Ovary (tissue), 9 donors: ENCODE measurements around the gene INTS2. TPM values are rescaled to one million over a fixed set of nuclear protein-coding genes. Genes with fewer than 3 reads are reported as not detected.
A peak's percentile ranks its signal among the peaks of the same experiment; 100 is the strongest.

Source experiments
- DNase-seq, 5 donors: peaks; one replicate each; pipeline ENCODE4 v3.0.0-alpha.2; 2019 to 2020
- H3K27ac ChIP-seq, 2 donors: fragments of 200-600 bp; one replicate each; pipeline versions ENCODE4 v1.5.1 to v1.8.0; 2019 to 2022
- H3K27me3 ChIP-seq: fragments of 200-600 bp; one replicate; pipeline ENCODE4 v1.8.0; 2022
- H3K36me3 ChIP-seq: fragments of 200-600 bp; sonication (generic); one replicate; pipeline ENCODE4 v1.5.1; 2019
- H3K4me1 ChIP-seq: one replicate; pipeline ENCODE4 v1.8.1; 2013; ENCODE audit warnings: mild to moderate bottlenecking, moderate library complexity; ENCODE audit not compliant: insufficient read depth
- H3K4me3 ChIP-seq: fragments of 200-600 bp; sonication (generic); one replicate; pipeline ENCODE4 v1.5.1; 2017
- H3K9me3 ChIP-seq, 2 donors: fragments of 200-600 bp in 1 of 2; sonication (generic) in 1 of 2; one replicate each; pipeline versions ENCODE4 v1.5.1 to v1.8.1; 2013 to 2019; ENCODE audit warnings: mild to moderate bottlenecking in 1 of 2, moderate library complexity in 1 of 2
- CTCF ChIP-seq, 3 donors: fragments of 450-650 bp in 2 of 3; fragments of 200-600 bp in 1 of 3; IDR thresholded peaks; one replicate each; pipeline versions ENCODE4 v1.5.1 to v1.8.0; 2016 to 2022; ENCODE audit warnings: antibody characterized with exemption in 3 of 3, mild to moderate bottlenecking in 1 of 3
- EP300 ChIP-seq: sonication (generic); formaldehyde crosslinking; IDR thresholded peaks from one replicate; pipeline ENCODE4 v1.6.1; 2017; ENCODE audit warnings: antibody characterized with exemption
- POLR2A ChIP-seq: fragments of 450-650 bp; IDR thresholded peaks from one replicate; pipeline ENCODE4 v1.6.1; 2017; ENCODE audit warnings: antibody characterized with exemption, mild to moderate bottlenecking, moderate library complexity
- WGBS, 3 donors: extraction: QIAGEN DNeasy Blood & Tissue Kit in 1 of 3; methylation state at CpG; one replicate each; pipeline versions ENCODE4 v1.1.5 to v1.1.7; 2013 to 2017; 5-methylcytosine and 5-hydroxymethylcytosine counted together
- intact Hi-C, 4 donors: fragments of 100-400 bp; cut with DNase I; formaldehyde crosslinking; loops; one replicate each; pipeline versions ENCODE4 v1.11.0 to v1.15.1; 2022 to 2023
- polyA plus RNA-seq, 2 donors: library from polyadenylated mRNA; stranded (reverse); fragments of 200-250 nt in 1 of 2; fragments of 350-450 nt in 1 of 2; fragmentation: Illumina TruSeq in 1 of 2; extraction: RNeasy Lipid Tissue Mini Kit (QIAGEN cat#74804) in 1 of 2; gene quantifications; one replicate each; pipeline ENCODE4 v1.2.3, GENCODE V29; 2013 to 2014
- total RNA-seq, 7 donors: library from RNA; depleted of rRNA in 2 of 7; stranded (reverse); fragments of >200 nt in 2 of 7; fragmentation: NEBNext Ultra II Directional in 3 of 7; extraction: Animal tissue kit (Norgen Biotek cat#: 25700) in 3 of 7; gene quantifications; one replicate each; pipeline versions ENCODE4 v1.1.0 to v1.2.4, GENCODE V29; 2016 to 2023
- donor health status: DM: no; HTN: no; CAD: no; lungs with moderate emphysema.
- donor health status: DM: no; HTN: no; CAD: no.
- donor health status: Bipolar disorder and iron deficiency.
- donor health status: DM: yes; HTN: yes; CAD: no.
- donor health status: DM: no; HTN: no; CAD: no.
- donor health status: DM: yes; HTN: yes; CAD: no.

INTS2 gene
- total and polyA plus RNA-seq, 9 donors: 2.3 to 11.0 (median 9.1) TPM

GRCh38 chr17:61869138-61869537 is 58.6 kb downstream of the INTS2 start:
- Histone ChIP-seq H3K27me3 (no peaks in the 10 kb centered on the region), H3K9me3 (no peaks in the 10 kb centered on the region), H3K4me3 (no peak overlapping the region), H3K27ac (no peak overlapping the region), H3K4me1 (no peaks in the 10 kb centered on the region), H3K36me3 (no peaks in the 10 kb centered on the region)
- 89 to 94% (median 91%) methylated on average over 3 of the region's 3 CpGs for WGBS, 3 donors
- TF ChIP-seq CTCF (IDR thresholded peaks at IDR 0.05) (no peak), EP300 (no peak), POLR2A (no peak)
- intact Hi-C loops: no loop called here
- no peak for DNase-seq

- Histone ChIP-seq H3K4me1 (no peaks in the 10 kb centered on the region), H3K9me3 (no peaks in the 10 kb centered on the region), H3K27ac (no peak overlapping the region), H3K36me3 (no peaks in the 10 kb centered on the region), H3K27me3 (no peaks in the 10 kb centered on the region), H3K4me3 (no peak overlapping the region)
- TF ChIP-seq EP300 (no peak), POLR2A (no peak), CTCF (IDR thresholded peaks at IDR 0.05) (no peak)
- DNase-seq: no peak
- WGBS, 3 donors: 76 to 89% (median 83%) methylated on average over 2 of the region's 2 CpGs
- intact Hi-C loops: no loop called here
Measured at GRCh38 chr17:61868074-61868473, 59.7 kb downstream of the INTS2 start.

GRCh38 chr17:61867033-61867432 is 60.7 kb downstream of the INTS2 start:
- no peak for TF ChIP-seq EP300
- no peak for TF ChIP-seq CTCF (IDR thresholded peaks at IDR 0.05)
- TF ChIP-seq POLR2A: no peak
- Histone ChIP-seq H3K36me3 (no peaks in the 10 kb centered on the region), H3K4me1 (peaks cover 2% of the 10 kb centered on the region), H3K9me3 (no peaks in the 10 kb centered on the region), H3K27me3 (no peaks in the 10 kb centered on the region), H3K27ac (no peak overlapping the region), H3K4me3 (no peak overlapping the region)
- DNase-seq: no peak
- intact Hi-C loops: no loop called here

GRCh38 chr17:61863801-61864126 is 64.0 kb downstream of the INTS2 start:
- WGBS, 3 donors: 1% methylated on average over 8 of the region's 8 CpGs
- TF ChIP-seq CTCF (IDR thresholded peaks at IDR 0.05) (no peak), EP300 (no peak), POLR2A (no peak)
- Histone ChIP-seq H3K27me3 (no peaks in the 10 kb centered on the region), H3K36me3 (no peaks in the 10 kb centered on the region), H3K4me3 (peak overlapping the region; percentile 62), H3K9me3 (no peaks in the 10 kb centered on the region), H3K27ac (peak overlapping the region; percentile 62 to 75), H3K4me1 (peaks cover 2% of the 10 kb centered on the region)
- intact Hi-C loops: no loop called here
- DNase-seq: no peak
